Motor neuron (in vitro differentiated cells): Measurements from ENCODE around the gene RPS27A. TPM values are rescaled to one million over a fixed set of nuclear protein-coding genes. Genes with fewer than 3 reads are reported as not detected.
"Not testable (repeated sequence)": the region's sequence is repeated elsewhere in the genome, so short reads cannot be mapped to it uniquely, and the experiment has no call there.

Experiments used
- ATAC-seq, 8 experiments: fragments of 200-7000 bp; cut with Tn5 transposase; replicated peaks in 6 of 8; 2 replicates each; pipeline ENCODE4 v1.8.0; 2021; ENCODE audit warnings: mild to moderate bottlenecking in 8 of 8, moderate library complexity in 8 of 8
- H3K27ac ChIP-seq, 2 donors: fragments of 250-450 bp; sonication (Bioruptor Pico); 2 replicates each; pipeline ENCODE4 v1.9.0; 2021; ENCODE audit warnings: antibody characterized with exemption in 2 of 2, mild to moderate bottlenecking in 2 of 2, moderate library complexity in 1 of 2
- H3K4me1 ChIP-seq, 2 donors: fragments of 250-450 bp; sonication (Bioruptor Pico); replicated peaks in 1 of 2; 2 replicates each; pipeline ENCODE4 v1.6.1; 2021; ENCODE audit warnings: antibody characterized with exemption in 2 of 2, mild to moderate bottlenecking in 2 of 2, moderate library complexity in 1 of 2
- H3K4me3 ChIP-seq, 5 donors: fragments of 250-450 bp; sonication (Bioruptor Pico); 2 replicates each; pipeline ENCODE4 v1.9.0; 2021; ENCODE audit warnings: antibody characterized with exemption in 5 of 5, mild to moderate bottlenecking in 5 of 5, moderate library complexity in 4 of 5
- WGBS, 10 experiments: fragments of 450-650 bp; shearing (Covaris generic); methylation state at CpG; one replicate each; pipeline ENCODE4 v1.0.0; 2022; 5-methylcytosine and 5-hydroxymethylcytosine counted together
- in situ Hi-C, 9 experiments: fragments of 400-800 bp; cut with MboI; loops; one replicate each; pipeline ENCODE4 v1.15.0; 2021; ENCODE audit warnings: low sequenced_read_pairs in 9 of 9, low pct_unique_long_range_greater_than_20kb in 2 of 9; ENCODE audit not compliant: unreplicated experiment in 9 of 9
- total RNA-seq, 8 experiments: library from RNA; unstranded; fragments of 300-600 nt; gene quantifications; 2 replicates each; pipeline versions ENCODE4 v1.2.3 to v1.2.4, GENCODE V29; 2022

Gene RPS27A
- total RNA-seq = 1,000 to 10,000 TPM in 7 of 8 experiments, 100 to 1,000 TPM in 1; 840 to 2,005 (median 1,580) TPM

GRCh38 chr2:55232084-55232862 lies at the start of gene RPS27A, which contains the start of gene CLHC1:
TSS of gene RPS27A (plus strand) at chr2:55232688. CDS start at chr2:55232825, 137 bp downstream.
TSS of gene CLHC1 (minus strand) at chr2:55232293. CDS start at chr2:55222411, 9,882 bp downstream.
- 0 to 2% (median 0%) methylated on average over 1 to 25 of the region's 37 CpGs; no CpG with 5 or more reads in 1 of the 10 experiments for WGBS, 10 experiments
- in situ Hi-C loops = no loop called here
- Histone ChIP-seq H3K27ac (peak within 1 kb of the TSS; percentile 98), H3K4me1 (peaks cover 12% of the 10 kb centered on the region in 2 donors), H3K4me3 (peak within 1 kb of the TSS; percentile 57 to 92 (median 77))
- peak; percentile 87 to 98 (median 97) for ATAC-seq

- WGBS, 10 experiments = 68 to 100% (median 85%) methylated on average over 3 to 8 of the region's 8 CpGs
- ATAC-seq, H3K4me1 ChIP-seq, H3K4me3 ChIP-seq, H3K27ac ChIP-seq: not testable (repeated sequence)
- in situ Hi-C loops = loop anchor here in 1 of 9 experiments (25.0 kb wide), 1 partner anchor 275 kb away; no protein-coding TSS in a partner anchor
These were observed 45.7 kb upstream of the RPS27A start for GRCh38 chr2:55186837-55187236.

- ATAC-seq, H3K4me1 ChIP-seq, H3K4me3 ChIP-seq, H3K27ac ChIP-seq: not testable (repeated sequence)
- in situ Hi-C loops = loop anchor here in 1 of 9 experiments (25.0 kb wide), 1 partner anchor 280 kb away; no protein-coding TSS in a partner anchor
- 80 to 100% (median 100%) methylated on average over 1 of the region's 2 CpGs; no CpG with 5 or more reads in 7 of the 10 experiments for WGBS, 10 experiments
These were observed 40.6 kb upstream of the RPS27A start for GRCh38 chr2:55191888-55192287.

GRCh38 chr2:55196526-55196925 lies 36.0 kb upstream of the RPS27A start:
- Histone ChIP-seq H3K4me3 (no peak overlapping the region), H3K27ac (no peak overlapping the region), H3K4me1 (no peaks in the 10 kb centered on the region)
- in situ Hi-C loops = loop anchor here in 1 of 9 experiments (25.0 kb wide), 1 partner anchor 284 kb away; no protein-coding TSS in a partner anchor
- WGBS, 10 experiments = 80 to 100% (median 100%) methylated on average over 1 to 2 of the region's 2 CpGs; no CpG with 5 or more reads in 2 of the 10 experiments
- ATAC-seq = no peak

- Histone ChIP-seq H3K27ac (no peak overlapping the region), H3K4me1 (no peaks in the 10 kb centered on the region), H3K4me3 (no peak overlapping the region)
- no peak for ATAC-seq
- WGBS, 10 experiments = 60 to 100% (median 75%) methylated on average over 1 of the region's 1 CpG; no CpG with 5 or more reads in 2 of the 10 experiments
- in situ Hi-C loops = no loop called here
These were observed 32.1 kb upstream of the RPS27A start for GRCh38 chr2:55200416-55200815.

GRCh38 chr2:55204536-55204935 lies 28.0 kb upstream of the RPS27A start:
- in situ Hi-C loops = no loop called here
- WGBS, 10 experiments = 90 to 100% (median 100%) methylated on average over 1 to 3 of the region's 3 CpGs
- ATAC-seq = no peak
- Histone ChIP-seq H3K4me1 (no peaks in the 10 kb centered on the region), H3K4me3 (no peak overlapping the region), H3K27ac (no peak overlapping the region)

GRCh38 chr2:55204950-55205349 lies 27.5 kb upstream of the RPS27A start:
- no peak overlapping the region for H3K4me3 ChIP-seq
- H3K27ac ChIP-seq = no peak overlapping the region
- in situ Hi-C loops = no loop called here
- 19 to 100% (median 90%) methylated on average over 1 to 2 of the region's 2 CpGs; no CpG with 5 or more reads in 3 of the 10 experiments for WGBS, 10 experiments
- H3K4me1 ChIP-seq = no peaks in the 10 kb centered on the region
- ATAC-seq = peak in 3 of 8 experiments; percentile 31 to 93 (median 36)

- no peak for ATAC-seq
These were observed 18.7 kb upstream of the RPS27A start for GRCh38 chr2:55213822-55214221.

GRCh38 chr2:55223958-55224760 lies 8.3 kb upstream of the RPS27A start:
- no peak overlapping the region for H3K4me3 ChIP-seq
- no peak for ATAC-seq
- H3K27ac ChIP-seq = no peak overlapping the region
- in situ Hi-C loops = no loop called here
- WGBS, 10 experiments = 80 to 100% (median 94%) methylated on average over 1 to 9 of the region's 25 CpGs; no CpG with 5 or more reads in 5 of the 10 experiments
- no peaks in the 10 kb centered on the region for H3K4me1 ChIP-seq

More at GRCh38 chr2:55213822-55214221, 18.7 kb upstream of the RPS27A start:
- Histone ChIP-seq H3K27ac (no peak overlapping the region), H3K4me3 (no peak overlapping the region), H3K4me1 (no peaks in the 10 kb centered on the region)
- in situ Hi-C loops = no loop called here

- in situ Hi-C loops = no loop called here
- Histone ChIP-seq H3K4me1 (no peaks in the 10 kb centered on the region), H3K4me3 (no peak overlapping the region), H3K27ac (no peak overlapping the region)
- ATAC-seq = no peak
- 40 to 92% (median 82%) methylated on average over 1 to 8 of the region's 19 CpGs; no CpG with 5 or more reads in 2 of the 10 experiments for WGBS, 10 experiments
These were observed 7.7 kb upstream of the RPS27A start for GRCh38 chr2:55224761-55225261.

GRCh38 chr2:55225481-55226020 lies 6.9 kb upstream of the RPS27A start:
- Histone ChIP-seq H3K4me1 (no peaks in the 10 kb centered on the region), H3K27ac (no peak overlapping the region), H3K4me3 (no peak overlapping the region)
- 60 to 100% (median 78%) methylated on average over 2 to 13 of the region's 19 CpGs; no CpG with 5 or more reads in 2 of the 10 experiments for WGBS, 10 experiments
- in situ Hi-C loops = no loop called here
- no peak for ATAC-seq

- H3K4me1 ChIP-seq, H3K27ac ChIP-seq, ATAC-seq, H3K4me3 ChIP-seq, in situ Hi-C loops: not testable (repeated sequence)
- 35 to 100% (median 90%) methylated on average over 1 to 7 of the region's 7 CpGs; no CpG with 5 or more reads in 1 of the 10 experiments for WGBS, 10 experiments
These were observed 4.9 kb upstream of the RPS27A start for GRCh38 chr2:55227437-55228225.
